Stimulated activated CD8-positive, alpha-beta memory T cell treated with anti-CD3 and anti-CD28 coated beads, Interleukin-2, amount 100 ng/mL, for 1 hour (primary cell): ENCODE measurements around the gene TTC32.
"Not testable (repeated sequence)": the region's sequence is repeated elsewhere in the genome, so short reads cannot be mapped to it uniquely, and the experiment has no call there.

Source experiments
- DNase-seq, 2 donors: peaks; one replicate each; pipeline ENCODE4 v3.0.0-alpha.2; 2020; ENCODE audit warnings: low read depth in 2 of 2

TTC32 gene

GRCh38 chr2:19899985-19900930 lies 1.5 kb downstream of the TTC32 start:
- DNase-seq: no peak

GRCh38 chr2:19898592-19899329 lies 3.0 kb downstream of the TTC32 start:
- DNase-seq: no peak

GRCh38 chr2:19897623-19898245 lies 4.0 kb downstream of the TTC32 start:
- DNase-seq: no peak

- no peak for DNase-seq
Measured at GRCh38 chr2:19895535-19895934, 6.2 kb downstream of the TTC32 start.

GRCh38 chr2:19894134-19894792 lies 7.5 kb downstream of the TTC32 start:
- no peak for DNase-seq

- no peak for DNase-seq
Measured at GRCh38 chr2:19893520-19894133, 8.2 kb downstream of the TTC32 start.

- DNase-seq: not testable (repeated sequence)
Measured at GRCh38 chr2:19891971-19892370, 9.8 kb downstream of the TTC32 start.

GRCh38 chr2:19890104-19890503 lies 11.7 kb downstream of the TTC32 start:
- DNase-seq: no peak

- DNase-seq: no peak
Measured at GRCh38 chr2:19888831-19889230, 13.0 kb downstream of the TTC32 start.

- no peak for DNase-seq
Measured at GRCh38 chr2:19887510-19887909, 14.3 kb downstream of the TTC32 start.

- no peak for DNase-seq
Measured at GRCh38 chr2:19886261-19886660, 15.5 kb downstream of the TTC32 start.

GRCh38 chr2:19885791-19886190 lies 16.0 kb downstream of the TTC32 start:
- DNase-seq: no peak

GRCh38 chr2:19883971-19884720 lies 17.6 kb downstream of the TTC32 start:
- DNase-seq: no peak

GRCh38 chr2:19883486-19883885 lies 18.3 kb downstream of the TTC32 start:
- no peak for DNase-seq

- no peak for DNase-seq
Measured at GRCh38 chr2:19882286-19882685, 19.5 kb downstream of the TTC32 start.

- DNase-seq: no peak
Measured at GRCh38 chr2:19881908-19882265, 19.9 kb downstream of the TTC32 start.

GRCh38 chr2:19881221-19881907 lies 20.4 kb downstream of the TTC32 start:
- DNase-seq: no peak

- not testable (repeated sequence) for DNase-seq
Measured at GRCh38 chr2:19880191-19880590, 21.6 kb downstream of the TTC32 start.

- no peak for DNase-seq
Measured at GRCh38 chr2:19879120-19879519, 22.7 kb downstream of the TTC32 start.
